H1 (cell line): Measurements from ENCODE around the gene RMND5A.

Experiments used
- CTCF ChIP-seq, 3 experiments: IDR thresholded peaks; 1 replicate in 2 of 3; 2 replicates in 1 of 3; pipeline versions ENCODE4 v1.5.1 to v1.6.1; 2011; ENCODE audit warnings: low read length in 3 of 3, mild to moderate bottlenecking in 3 of 3, inconsistent platforms in 2 of 3, low read depth in 1 of 3, moderate library complexity in 1 of 3; ENCODE audit not compliant: insufficient read depth in 1 of 3; ENCODE audit errors: control extremely low read depth in 1 of 3
- EP300 ChIP-seq, 2 experiments: IDR thresholded peaks; 1 replicate in 1 of 2; 2 replicates in 1 of 2; pipeline ENCODE4 v1.6.1; 2011 to 2012; ENCODE audit warnings: low read depth in 2 of 2, low read length in 2 of 2, mild to moderate bottlenecking in 2 of 2, borderline replicate concordance in 1 of 2, inconsistent platforms in 1 of 2, moderate library complexity in 1 of 2
- EZH2 ChIP-seq: fragments of 200-600 bp; sonication (generic); IDR thresholded peaks from 2 replicates; pipeline ENCODE4 v1.7.1; 2012; ENCODE audit warnings: low read depth, mild to moderate bottlenecking, moderate library complexity, low read length, inconsistent platforms; ENCODE audit not compliant: severe bottlenecking
- GABPA ChIP-seq: IDR thresholded peaks from 2 replicates; pipeline ENCODE4 v1.6.1; 2011; ENCODE audit warnings: mild to moderate bottlenecking, low read length, moderate library complexity, borderline replicate concordance; ENCODE audit not compliant: insufficient read depth
- PHF8 ChIP-seq: fragments of 200-600 bp; sonication (generic); conservative IDR thresholded peaks from 2 replicates; pipeline ENCODE4 v1.7.1; 2012; ENCODE audit warnings: low read depth, mild to moderate bottlenecking, inconsistent platforms, low read length, moderate library complexity
- POLR2A ChIP-seq, 2 experiments: IDR thresholded peaks; 1 replicate in 1 of 2; 2 replicates in 1 of 2; pipeline ENCODE4 v1.6.1; 2011; ENCODE audit warnings: low read depth in 2 of 2, low read length in 2 of 2, mild to moderate bottlenecking in 2 of 2; ENCODE audit errors: control extremely low read depth in 1 of 2
- RAD21 ChIP-seq, 2 experiments: IDR thresholded peaks in 1 of 2; conservative IDR thresholded peaks in 1 of 2; 2 replicates each; pipeline ENCODE4 v1.6.1; 2011; ENCODE audit warnings: low read depth in 2 of 2, low read length in 2 of 2, improper control_type of control experiment in 1 of 2, inconsistent platforms in 1 of 2, mild to moderate bottlenecking in 1 of 2, moderate library complexity in 1 of 2
- RBBP5 ChIP-seq: IDR thresholded peaks from 2 replicates; pipeline ENCODE4 v1.7.1; 2012; ENCODE audit warnings: low read depth, mild to moderate bottlenecking, inconsistent platforms, low read length, moderate library complexity, borderline replicate concordance
- RNF2 ChIP-seq: fragments of 200-900, 300-1000 bp; sonication (generic); IDR thresholded peaks from 2 replicates; pipeline ENCODE4 v1.7.1; 2016; ENCODE audit warnings: borderline replicate concordance, low read depth, mild to moderate bottlenecking, antibody characterized with exemption, low read length; ENCODE audit not compliant: poor library complexity, severe bottlenecking; ENCODE audit errors: missing control alignments
- SAP30 ChIP-seq: fragments of 300-600 bp; sonication (generic); IDR thresholded peaks from 2 replicates; pipeline ENCODE4 v1.7.1; 2012; ENCODE audit warnings: low read length, moderate library complexity, mild to moderate bottlenecking, inconsistent platforms; ENCODE audit not compliant: insufficient read depth, insufficient replicate concordance
- SIN3A ChIP-seq, 2 experiments: IDR thresholded peaks in 1 of 2; conservative IDR thresholded peaks in 1 of 2; 2 replicates each; pipeline ENCODE4 v1.6.1; 2011 to 2012; ENCODE audit warnings: low read length in 2 of 2, improper control_type of control experiment in 1 of 2, low read depth in 1 of 2, mild to moderate bottlenecking in 1 of 2
- TCF12 ChIP-seq: IDR thresholded peaks from 2 replicates; pipeline ENCODE4 v1.6.1; 2011; ENCODE audit warnings: low read depth, mild to moderate bottlenecking, low read length
- TEAD4 ChIP-seq: IDR thresholded peaks from 2 replicates; pipeline ENCODE4 v1.6.1; 2012; ENCODE audit warnings: low read depth, low read length, inconsistent platforms, mixed read lengths

- TF ChIP-seq TCF12, result no peak
- no peak for TF ChIP-seq EP300 (IDR thresholded peaks at IDR 0.05; ENCODE audit: borderline replicate concordance in 1 of 2, low read depth in 2 of 2, low read length in 2 of 2)
- no peak for TF ChIP-seq CTCF (IDR thresholded peaks at IDR 0.05; ENCODE audit: control extremely low read depth in 1 of 3, insufficient read depth in 1 of 3, low read depth in 1 of 3, low read length in 3 of 3)
- no peak for TF ChIP-seq EZH2
- no peak for TF ChIP-seq SAP30
- no peak for TF ChIP-seq RBBP5
- no peak for TF ChIP-seq POLR2A (IDR thresholded peaks at IDR 0.05; ENCODE audit: control extremely low read depth in 1 of 2, low read depth in 2 of 2, low read length in 2 of 2)
- no peak for TF ChIP-seq RAD21 (IDR thresholded peaks at IDR 0.05 in 1 of 2, conservative IDR thresholded peaks at IDR 0.05 in 1 of 2; ENCODE audit: low read depth in 2 of 2, low read length in 2 of 2)
- TF ChIP-seq PHF8, result no peak
- no peak for TF ChIP-seq RNF2
- TF ChIP-seq TEAD4, result no peak
- no peak for TF ChIP-seq GABPA
- TF ChIP-seq SIN3A (conservative IDR thresholded peaks at IDR 0.05 in 1 of 2, IDR thresholded peaks at IDR 0.05 in 1 of 2; ENCODE audit: low read depth in 1 of 2, low read length in 2 of 2), result no peak
These were observed 24.1 kb downstream of the RMND5A start for GRCh38 chr2:86744152-86744551.
